GM12878 (cell line): Measurements from ENCODE around the gene MCM9. TPM values are rescaled to one million over a fixed set of nuclear protein-coding genes. Genes with fewer than 3 reads are reported as not detected.
A peak's percentile ranks its signal among the peaks of the same experiment; 100 is the strongest.

ENCODE experiments used
- ATAC-seq: fragments of 200-7000 bp; cut with Tn5 transposase; 3 replicates; pipeline ENCODE4 v1.9.1; 2020; ENCODE audit warnings: mild to moderate bottlenecking, moderate library complexity
- BruUV-seq: library from RNA; stranded (reverse); fragments of 400-500 nt; replicated peaks from 2 replicates; lab custom pipeline; 2021; lab: Mats Ljungman, UMichigan
- CTCF ChIA-PET: fragments of 300-600 bp; sonication (Branson Sonifier 250); formaldehyde crosslinking; extraction: SDS; loops from one replicate; lab custom pipeline; 2021; ENCODE audit warnings: inconsistent platforms; lab: Yijun Ruan, JAX
- POLR2A ChIA-PET: fragments of 350-600 bp; formaldehyde crosslinking; extraction: SDS; loops from one replicate; lab custom pipeline; 2021; ENCODE audit warnings: inconsistent platforms; lab: Charles Lee
- RAD21 ChIA-PET: fragments of 300-600 bp; sonication (Branson Sonifier 250); formaldehyde crosslinking; loops from one replicate; lab custom pipeline; 2023; ENCODE audit warnings: antibody characterized with exemption; ENCODE audit not compliant: unreplicated experiment; lab: Charles Lee
- SMC1A ChIA-PET: fragments of 300-600 bp; sonication (Branson Sonifier 250); formaldehyde crosslinking; loops from one replicate; lab custom pipeline; 2023; ENCODE audit not compliant: unreplicated experiment, uncharacterized antibody; lab: Charles Lee
- DNase-seq: peaks from one replicate; pipeline ENCODE4 v3.0.0-alpha.2; 2011; ENCODE audit warnings: low read depth, low spot score
- FAIRE-seq: peaks from 3 replicates; lab custom pipeline; 2011; peaks lifted over from hg19 to GRCh38; lab: Jason Lieb, UNC
- H2AFZ ChIP-seq: 2 replicates; pipeline ENCODE4 v1.6.0; 2011; ENCODE audit warnings: low read depth, low read length, control low read depth; ENCODE audit not compliant: control insufficient read depth
- H3K27ac ChIP-seq: 2 replicates; pipeline ENCODE4 v1.5.1; 2011; ENCODE audit warnings: control low read depth; ENCODE audit not compliant: control insufficient read depth, insufficient read depth
- H3K27me3 ChIP-seq, 2 experiments: replicated peaks in 1 of 2; 2 replicates each; pipeline versions ENCODE4 v1.6.0 to v1.6.1; 2011; ENCODE audit warnings: low read length in 1 of 2; ENCODE audit not compliant: control insufficient read depth in 2 of 2, insufficient read depth in 2 of 2
- H3K36me3 ChIP-seq, 2 experiments: 2 replicates each; pipeline ENCODE4 v1.5.1; 2011; ENCODE audit warnings: low read length in 1 of 2; ENCODE audit not compliant: control insufficient read depth in 2 of 2, insufficient read depth in 2 of 2
- H3K4me1 ChIP-seq: 2 replicates; pipeline ENCODE4 v1.6.1; 2011; ENCODE audit warnings: mild to moderate bottlenecking, low read length, moderate library complexity, mixed read lengths; ENCODE audit not compliant: control insufficient read depth, insufficient read depth
- H3K4me2 ChIP-seq: 2 replicates; pipeline ENCODE4 v1.6.0; 2011; ENCODE audit warnings: control low read depth; ENCODE audit not compliant: control insufficient read depth, insufficient read depth
- H3K4me3 ChIP-seq: fragments of 200-600 bp; sonication (generic); 2 replicates; pipeline ENCODE4 v1.5.1; 2016
- H3K79me2 ChIP-seq: 2 replicates; pipeline ENCODE4 v1.6.0; 2011; ENCODE audit warnings: low read length; ENCODE audit not compliant: control insufficient read depth, insufficient read depth
- H3K9ac ChIP-seq: 2 replicates; pipeline ENCODE4 v1.8.0; 2011; ENCODE audit warnings: low read length, control low read depth, mixed read lengths; ENCODE audit not compliant: control insufficient read depth, insufficient read depth
- H3K9me3 ChIP-seq: replicated peaks from 3 replicates; pipeline ENCODE4 v1.5.1; 2011; ENCODE audit warnings: mild to moderate bottlenecking, low read length; ENCODE audit not compliant: control insufficient read depth, insufficient read depth
- H4K20me1 ChIP-seq: 2 replicates; pipeline ENCODE4 v1.6.0; 2011; ENCODE audit not compliant: control insufficient read depth, insufficient read depth
- ASH2L ChIP-seq: fragments of 300-600, 200-600 bp; sonication (generic); IDR thresholded peaks from 2 replicates; pipeline ENCODE4 v1.6.1; 2017; ENCODE audit warnings: low read depth, mild to moderate bottlenecking, borderline replicate concordance
- CTCF ChIP-seq, 3 experiments: IDR thresholded peaks in 2 of 3; conservative IDR thresholded peaks in 1 of 3; 2 replicates each; pipeline ENCODE4 v1.5.1; 2011; ENCODE audit warnings: low read depth in 3 of 3, low read length in 3 of 3, mild to moderate bottlenecking in 3 of 3, control low read depth in 2 of 3, moderate library complexity in 2 of 3, inconsistent platforms in 1 of 3, mixed read lengths in 1 of 3; ENCODE audit not compliant: control insufficient read depth in 2 of 3, insufficient read depth in 1 of 3; ENCODE audit errors: extremely low read depth in 1 of 3
- MEF2A ChIP-seq: IDR thresholded peaks from 2 replicates; pipeline ENCODE4 v1.6.1; 2011; ENCODE audit warnings: low read depth, mild to moderate bottlenecking, low read length, moderate library complexity; ENCODE audit not compliant: insufficient read depth
- POLR2A ChIP-seq: IDR thresholded peaks from 2 replicates; pipeline ENCODE4 v1.6.1; 2011; ENCODE audit warnings: low read depth, mild to moderate bottlenecking, low read length
- POLR2AphosphoS5 ChIP-seq: IDR thresholded peaks from 2 replicates; pipeline ENCODE4 v1.6.1; 2011; ENCODE audit warnings: mild to moderate bottlenecking, low read length, inconsistent platforms
- PRDM15 ChIP-seq: fragments of 450-650 bp; formaldehyde crosslinking; IDR thresholded peaks from 2 replicates; pipeline ENCODE4 v1.4.0; 2020; ENCODE audit warnings: mild to moderate bottlenecking, moderate library complexity
- RCOR1 ChIP-seq: conservative IDR thresholded peaks from 2 replicates; pipeline ENCODE4 v1.6.1; 2012; ENCODE audit warnings: low read depth, low read length, improper control_type of control experiment
- SPI1 ChIP-seq: IDR thresholded peaks from 2 replicates; pipeline ENCODE4 v1.6.1; 2011; ENCODE audit warnings: low read depth, mild to moderate bottlenecking, low read length, moderate library complexity, borderline replicate concordance; ENCODE audit not compliant: insufficient read depth
- STAT3 ChIP-seq: IDR thresholded peaks from 2 replicates; pipeline ENCODE4 v1.6.1; 2011; ENCODE audit warnings: low read depth, low read length, improper control_type of control experiment
- in situ Hi-C: fragments of 300-500 bp; cut with MboI; formaldehyde crosslinking; loops from 9 replicates; pipeline ENCODE4 v1.14.3; 2018; ENCODE audit warnings: mixed read lengths
- intact Hi-C: fragments of 100-400 bp; cut with micrococcal nuclease; formaldehyde crosslinking; loops from one replicate; pipeline ENCODE4 v1.14.2; 2022; ENCODE audit not compliant: unreplicated experiment
- polyA plus RNA-seq, 11 experiments: library from polyadenylated mRNA; depleted of rRNA in 4 of 11; unstranded in 6 of 11; stranded (reverse) in 5 of 11; fragments of >200 nt; fragmentation: Nextera tagmentation in 4 of 11; fragmentation: Illumina TruSeq in 1 of 11; extraction: Ambion mirVana in 4 of 11; extraction: Trizol in 1 of 11; gene quantifications; 1 replicate in 1 of 11; 2 replicates in 10 of 11; pipeline versions ENCODE4 v1.2.1 to v1.2.3, GENCODE V29; 2011 to 2016; ENCODE audit warnings: inconsistent platforms in 2 of 11, missing spikeins in 2 of 11, low read depth in 1 of 11
- total RNA-seq, 4 experiments: library from RNA; depleted of rRNA in 3 of 4; stranded (reverse); fragments of >200 nt in 3 of 4; fragmentation: Illumina TruSeq in 1 of 4; extraction: Trizol in 1 of 4; gene quantifications; 2 replicates each; pipeline versions ENCODE4 v1.2.1 to v1.2.3, GENCODE V29; 2013 to 2021

The MCM9 gene
- total and polyA plus RNA-seq, 10 of the 15 experiments (the other 5 are each of a cell fraction or from before 2014, with no cell fraction given): 3.4 to 18.5 (median 9.7) TPM

GRCh38 chr6:118963003-118963402 lies 28.0 kb upstream of the MCM9 start:
- ChIA-PET RAD21 (interaction anchor here (1.4 kb wide), 1 partner anchor 148 kb away, joined by 4 read pairs; no protein-coding TSS in a partner anchor), POLR2A (no interaction called here), SMC1A (interaction anchor here (1.4 to 2.3 kb wide), 3 partner anchors 10 to 147 kb away, joined by 4 to 12 read pairs (median 6); no protein-coding TSS in a partner anchor), CTCF (interaction anchor here (0.6 to 3.2 kb wide), 8 partner anchors 8 to 987 kb away, joined by 3 to 35 read pairs (median 4); no protein-coding TSS in a partner anchor)
- Histone ChIP-seq H3K27ac (no peak overlapping the region), H2AFZ (no peak overlapping the region), H3K4me2 (no peak overlapping the region), H4K20me1 (no peaks in the 10 kb centered on the region), H3K9ac (no peak overlapping the region), H3K79me2 (no peaks in the 10 kb centered on the region), H3K4me3 (no peak overlapping the region), H3K36me3 (no peaks in the 10 kb centered on the region), H3K27me3 (no peaks in the 10 kb centered on the region), H3K9me3 (no peaks in the 10 kb centered on the region), H3K4me1 (no peaks in the 10 kb centered on the region)
- intact Hi-C loops (loop anchor here (1.0 kb wide), 1 partner anchor 147 kb away; no protein-coding TSS in a partner anchor), in situ Hi-C loops (loop anchor here (25.0 kb wide), 1 partner anchor 149 kb away; no protein-coding TSS in a partner anchor)
- no peak for FAIRE-seq
- TF ChIP-seq POLR2A (no peak), SPI1 (no peak), RCOR1 (no peak), POLR2AphosphoS5 (no peak), MEF2A (0 out of 2 replicates have a peak, but pooled peaks have one; percentile 52), STAT3 (no peak), ASH2L (no peak), PRDM15 (CRISPR knock-in tag) (no peak), CTCF (IDR thresholded peaks at IDR 0.05 in 2 of 3, conservative IDR thresholded peaks at IDR 0.05 in 1 of 3; ENCODE audit: control insufficient read depth in 2 of 3, extremely low read depth in 1 of 3, insufficient read depth in 1 of 3, low read depth in 3 of 3, low read length in 3 of 3) (peak in 1 of 3 experiments; percentile 9; a peak in 1 of 6 replicates)
- no TSS peak for BruUV-seq
- DNase-seq: no peak
- no peak for ATAC-seq
